ENCODE data around the gene HIGD1A. TPM values are rescaled to one million over a fixed set of nuclear protein-coding genes. Genes with fewer than 3 reads are reported as not detected.

Gene HIGD1A
- total and polyA plus RNA-seq, 2 of the 8 experiments (the other 6 are each of a cell fraction or from before 2014, with no cell fraction given) = 67.3 to 95.4 TPM

DNA sequence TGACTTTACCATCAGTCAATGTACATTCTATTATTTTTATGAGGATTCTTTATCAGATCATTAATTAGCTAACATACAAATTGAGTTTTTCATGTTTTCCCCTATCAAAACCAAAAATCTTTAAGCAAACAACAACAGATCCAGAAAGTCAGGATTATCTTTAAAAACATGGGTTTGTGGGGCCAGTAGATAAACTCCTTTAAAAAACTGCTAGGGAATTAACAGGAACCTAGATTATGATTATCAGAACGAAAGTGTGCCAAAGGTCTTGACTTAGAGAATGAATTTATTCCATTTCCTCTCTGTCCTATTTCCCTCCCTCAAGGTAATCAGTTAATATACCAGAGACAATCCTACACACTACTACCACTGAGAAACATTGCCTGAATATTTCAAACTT, 18.1 kb downstream of the HIGD1A start:
- CTCF ChIA-PET (ENCODE audit: partially characterized antibody) = interaction anchor here (1.1 to 2.4 kb wide), 3 partner anchors 32 to 45 kb away, joined by 3 to 12 read pairs (median 3); no protein-coding TSS in a partner anchor
- no peak overlapping the region for H2BK15ac ChIP-seq (ENCODE audit: low read length)
- no peak overlapping the region for H2BK20ac ChIP-seq (ENCODE audit: low read length)
- 84% methylated on average over 1 of the region's 1 CpG; no CpG with 5 or more reads in 1 of the 2 experiments for WGBS, 2 experiments (ENCODE audit: extremely low coverage in 1 of 2, insufficient coverage in 1 of 2, insufficient read length in 1 of 2, insufficient replicate concordance in 2 of 2, low coverage in 1 of 2, low lambda C conversion rate in 2 of 2, missing lambda C conversion rate in 1 of 2)
- no peak overlapping the region for H2BK5ac ChIP-seq (ENCODE audit: low read depth, low read length)
- no peak overlapping the region for H3K18ac ChIP-seq (ENCODE audit: extremely low read depth, low read length)
- no peak overlapping the region for H3K27ac ChIP-seq (ENCODE audit: low read depth, low read length)
- H3K36me3 ChIP-seq (ENCODE audit: control insufficient read depth in 2 of 4, insufficient read depth in 4 of 4, low read length in 3 of 4) = peaks cover 0 to 19% (median 8%) of the 10 kb centered on the region in 4 experiments; a peak in 5 of 8 replicates
- H2AFZ ChIP-seq (ENCODE audit: low read length) = no peak overlapping the region
- H4K8ac ChIP-seq (ENCODE audit: extremely low read depth, insufficient read depth, low read length) = no peak overlapping the region
- no peak overlapping the region for H4K91ac ChIP-seq (replicated peaks; ENCODE audit: insufficient read length, low read length)
- no peaks in the 10 kb centered on the region for H3K79me1 ChIP-seq (ENCODE audit: low read depth, low read length)
- no peak overlapping the region for H3K14ac ChIP-seq (ENCODE audit: insufficient read length)
- H3K4me1 ChIP-seq (replicated peaks in 1 of 4; ENCODE audit: control insufficient read depth in 3 of 4, insufficient read depth in 4 of 4, low read length in 3 of 4) = no peaks in the 10 kb centered on the region
- H3K9ac ChIP-seq (replicated peaks in 1 of 4; ENCODE audit: extremely low read depth in 1 of 4, low read depth in 3 of 4, low read length in 3 of 4) = no peak overlapping the region
- no peak overlapping the region for H3K4me3 ChIP-seq (ENCODE audit: extremely low read depth in 1 of 4, insufficient read depth in 2 of 4, low read depth in 3 of 4, low read length in 4 of 4)
- no peaks in the 10 kb centered on the region for H3K9me3 ChIP-seq (ENCODE audit: insufficient read depth in 2 of 2, low read depth in 1 of 2, low read length in 1 of 2)
- H2BK12ac ChIP-seq (ENCODE audit: low read depth, low read length) = no peak overlapping the region
- H3K79me2 ChIP-seq (ENCODE audit: control insufficient read depth in 1 of 2, insufficient read depth in 2 of 2, low read length in 2 of 2) = peaks cover 0 to 8% of the 10 kb centered on the region in 2 experiments; a peak in 2 of 4 replicates
- H2AK5ac ChIP-seq (ENCODE audit: low read depth, low read length) = no peak overlapping the region
- H3K23me2 ChIP-seq (ENCODE audit: low read depth, low read length) = no peaks in the 10 kb centered on the region
- POLR2A ChIA-PET (ENCODE audit: partially characterized antibody) = interaction anchor here (1.4 to 3.4 kb wide), 2 partner anchors 9 to 18 kb away, joined by 4 to 15 read pairs; partner anchors contain the start of gene HIGD1A
- no peak overlapping the region for H2BK120ac ChIP-seq (replicated peaks; ENCODE audit: low read depth, low read length)
- H3K4me2 ChIP-seq (ENCODE audit: insufficient read depth in 1 of 2, low read depth in 2 of 2, low read length in 2 of 2) = no peak overlapping the region
- no peak overlapping the region for H3K56ac ChIP-seq (replicated peaks; ENCODE audit: insufficient read length, low read depth, low read length)
- DNase-seq (ENCODE audit: low read depth in 1 of 2, low spot score in 2 of 2) (no peak), FAIRE-seq (no peak)
- no peak overlapping the region for H3K23ac ChIP-seq (ENCODE audit: insufficient read length)
- peaks cover 0 to 4% of the 10 kb centered on the region in 2 experiments for H4K20me1 ChIP-seq (replicated peaks in 1 of 2; ENCODE audit: control insufficient read depth in 1 of 2, insufficient read depth in 2 of 2, low read length in 2 of 2)
- H3K27me3 ChIP-seq (replicated peaks in 1 of 4; ENCODE audit: control insufficient read depth in 3 of 4, extremely low read depth in 1 of 4, insufficient read depth in 3 of 4, low read length in 3 of 4) = no peaks in the 10 kb centered on the region
- H3K4ac ChIP-seq (replicated peaks; ENCODE audit: insufficient read length, low read depth, low read length) = no peak overlapping the region
- H4K5ac ChIP-seq (ENCODE audit: insufficient read length, low read depth, low read length) = no peak overlapping the region
- no peak for TF ChIP-seq KDM1A (IDR thresholded peaks at IDR 0.05; ENCODE audit: borderline replicate concordance, low read length)
- TF ChIP-seq TAF1 (IDR thresholded peaks at IDR 0.05; ENCODE audit: low read depth, low read length) = no peak
- no peak for TF ChIP-seq JUND (IDR thresholded peaks at IDR 0.05; ENCODE audit: low read length)
- TF ChIP-seq BRCA1 (IDR thresholded peaks at IDR 0.05; ENCODE audit: low read depth, low read length) = no peak
- TF ChIP-seq YY1 (IDR thresholded peaks at IDR 0.05; ENCODE audit: low read depth, low read length) = no peak
- TF ChIP-seq POLR2AphosphoS5 (IDR thresholded peaks at IDR 0.05; ENCODE audit: low read depth, low read length) = no peak
- no peak for TF ChIP-seq CBX5 (IDR thresholded peaks at IDR 0.05; ENCODE audit: low read depth, low read length)
- no peak for TF ChIP-seq NRF1 (IDR thresholded peaks at IDR 0.05; ENCODE audit: low read depth, low read length)
- TF ChIP-seq EGR1 (IDR thresholded peaks at IDR 0.05; ENCODE audit: borderline replicate concordance, low read depth, low read length) = no peak
- no peak for TF ChIP-seq PHF8 (conservative IDR thresholded peaks at IDR 0.05; ENCODE audit: low read depth, low read length)
- no peak for TF ChIP-seq RAD21 (IDR thresholded peaks at IDR 0.05 in 1 of 2, conservative IDR thresholded peaks at IDR 0.05 in 1 of 2; ENCODE audit: low read depth in 2 of 2, low read length in 2 of 2)
- no peak for TF ChIP-seq MAFK (IDR thresholded peaks at IDR 0.05; ENCODE audit: low read depth, low read length)
- TF ChIP-seq SRF (IDR thresholded peaks at IDR 0.05; ENCODE audit: low read depth, low read length) = no peak
- TF ChIP-seq TAF7 (optimal IDR thresholded peaks at IDR 0.05; ENCODE audit: borderline replicate concordance, low read depth, low read length) = no peak

Measured in H1 (cell line).